ENCODE measurements around the gene MPPED1. TPM values are rescaled to one million over a fixed set of nuclear protein-coding genes. Genes with fewer than 3 reads are reported as not detected.

Gene MPPED1
- total and polyA plus RNA-seq, 4 donors: 14.3 to 23.3 (median 16.0) TPM

DNA sequence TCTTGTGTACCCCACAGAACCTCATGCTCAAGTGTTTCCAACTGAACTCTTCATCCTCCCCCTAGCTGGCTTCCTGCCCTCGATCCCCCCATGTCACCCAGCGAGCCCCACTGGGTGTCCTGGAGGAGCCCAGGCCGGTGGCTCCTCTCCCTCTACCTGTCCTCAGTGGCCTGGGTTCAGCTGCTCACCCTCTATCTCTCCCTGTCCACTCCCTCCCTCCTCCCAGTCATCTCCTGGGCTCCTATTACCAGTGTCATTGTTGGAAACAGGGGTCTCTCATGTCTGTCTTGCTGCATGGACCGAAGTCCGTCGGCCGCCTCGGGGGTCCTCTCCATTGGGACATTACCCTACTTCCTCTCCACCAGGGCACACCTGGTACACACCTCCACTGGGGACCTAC lies 12.9 kb upstream of the MPPED1 start:
- peaks cover 1% of the 10 kb centered on the region for H3K9me3 ChIP-seq (ENCODE audit: control insufficient read depth, insufficient read depth, low read length)
- H3K27ac ChIP-seq (ENCODE audit: low read depth, low read length): no peak overlapping the region
- no peaks in the 10 kb centered on the region for H3K36me3 ChIP-seq (ENCODE audit: control insufficient read depth, insufficient read depth, low read length)
- peaks cover 6% of the 10 kb centered on the region for H3K4me1 ChIP-seq (ENCODE audit: control insufficient read depth, insufficient read depth, low read length)
- 91% methylated on average over 8 of the region's 8 CpGs for WGBS (ENCODE audit: insufficient coverage)
- DNase-seq (ENCODE audit: low read depth in 4 of 6, low spot score in 6 of 6): no peak
- no peaks in the 10 kb centered on the region for H3K27me3 ChIP-seq (ENCODE audit: control insufficient read depth, insufficient read depth, low read length)
- H3K4me3 ChIP-seq (ENCODE audit: low read depth, low read length): no peak overlapping the region

DNA sequence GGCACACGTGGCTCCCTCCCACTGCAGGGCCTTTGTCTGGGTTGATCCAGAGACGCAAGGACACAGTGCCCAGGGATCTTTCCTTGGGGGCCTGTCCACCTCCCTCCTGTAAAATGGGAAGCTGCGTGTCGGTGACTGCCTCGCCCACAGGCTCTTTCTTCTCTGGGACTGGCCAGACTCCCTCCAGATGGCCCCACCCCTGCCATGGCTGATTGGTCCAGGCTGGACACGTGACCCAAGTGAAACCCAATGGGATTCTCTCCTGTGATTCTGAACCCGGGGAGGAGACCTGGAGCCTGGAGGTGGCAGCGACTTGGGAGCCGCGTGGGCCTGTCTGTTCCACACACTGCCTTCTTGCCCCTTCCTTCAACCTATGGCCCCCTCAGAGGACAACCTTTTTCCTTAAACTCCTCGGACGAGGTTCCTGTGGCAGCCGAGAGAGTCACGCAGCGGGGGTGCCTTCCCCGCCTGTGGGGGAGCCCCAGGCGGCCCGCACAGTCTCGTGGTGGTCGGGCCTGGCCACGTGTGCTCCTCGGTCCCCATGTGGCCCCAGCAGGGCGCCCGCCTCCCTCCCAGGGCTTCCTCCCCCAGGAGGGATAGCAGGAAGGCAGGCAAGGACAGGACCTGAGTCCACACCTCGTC lies 12.4 kb upstream of the MPPED1 start:
- H3K36me3 ChIP-seq (ENCODE audit: control insufficient read depth, insufficient read depth, low read length): no peaks in the 10 kb centered on the region
- no peak overlapping the region for H3K27ac ChIP-seq (ENCODE audit: low read depth, low read length)
- peaks cover 6% of the 10 kb centered on the region for H3K4me1 ChIP-seq (ENCODE audit: control insufficient read depth, insufficient read depth, low read length)
- H3K4me3 ChIP-seq (ENCODE audit: low read depth, low read length): no peak overlapping the region
- no peaks in the 10 kb centered on the region for H3K9me3 ChIP-seq (ENCODE audit: control insufficient read depth, insufficient read depth, low read length)
- WGBS (ENCODE audit: insufficient coverage): 87% methylated on average over 25 of the region's 25 CpGs
- DNase-seq (ENCODE audit: low read depth in 4 of 6, low spot score in 6 of 6): no peak
- no peaks in the 10 kb centered on the region for H3K27me3 ChIP-seq (ENCODE audit: control insufficient read depth, insufficient read depth, low read length)

DNA sequence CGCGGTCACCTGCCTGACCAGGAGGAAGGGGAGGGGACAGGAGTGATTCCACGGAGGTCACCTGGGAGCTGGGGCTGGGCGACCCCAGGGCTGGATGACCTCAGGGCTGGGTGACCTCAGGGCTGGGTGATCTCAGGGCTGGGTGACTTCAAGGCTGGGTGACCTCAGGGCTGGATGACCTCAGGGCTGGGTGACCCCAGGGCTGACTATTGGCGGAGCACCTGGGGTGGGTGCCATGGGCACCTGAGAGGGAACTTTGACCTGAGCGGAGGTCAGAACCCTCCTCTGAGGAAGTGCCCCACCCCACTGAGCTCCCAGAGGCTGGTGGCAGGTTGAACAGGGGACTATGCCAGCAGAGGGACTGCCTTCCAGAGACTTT lies 11.8 kb upstream of the MPPED1 start:
- H3K36me3 ChIP-seq (ENCODE audit: control insufficient read depth, insufficient read depth, low read length): peaks cover under 1% of the 10 kb centered on the region
- peaks cover 6% of the 10 kb centered on the region for H3K4me1 ChIP-seq (ENCODE audit: control insufficient read depth, insufficient read depth, low read length)
- no peaks in the 10 kb centered on the region for H3K27me3 ChIP-seq (ENCODE audit: control insufficient read depth, insufficient read depth, low read length)
- H3K4me3 ChIP-seq (ENCODE audit: low read depth, low read length): no peak overlapping the region
- 95% methylated on average over 6 of the region's 6 CpGs for WGBS (ENCODE audit: insufficient coverage)
- H3K9me3 ChIP-seq (ENCODE audit: control insufficient read depth, insufficient read depth, low read length): no peaks in the 10 kb centered on the region
- no peak overlapping the region for H3K27ac ChIP-seq (ENCODE audit: low read depth, low read length)
- no peak for DNase-seq (ENCODE audit: low read depth in 4 of 6, low spot score in 6 of 6)

DNA sequence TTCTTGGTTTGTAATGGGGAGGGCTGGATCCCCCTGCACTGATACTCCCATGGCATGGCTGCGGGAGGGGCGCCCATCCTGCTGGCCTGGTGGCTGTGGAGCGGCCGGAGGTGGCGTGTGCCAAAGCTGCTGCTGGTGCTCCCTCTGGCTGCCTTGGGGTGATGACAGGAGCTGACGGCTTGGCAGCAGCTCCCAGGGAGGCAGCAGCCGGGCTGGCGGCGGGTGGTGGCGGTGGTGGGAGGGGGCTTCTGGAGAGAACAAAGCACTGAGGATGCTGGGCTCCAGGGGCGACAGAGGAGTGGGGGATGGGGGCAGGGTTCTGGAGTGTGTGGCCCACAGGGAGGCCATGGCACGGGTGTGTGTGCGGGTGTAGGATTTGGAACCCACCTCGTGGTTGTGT lies 11.4 kb upstream of the MPPED1 start:
- DNase-seq (ENCODE audit: low read depth in 4 of 6, low spot score in 6 of 6): peak in 2 of 6 donors; percentile 41 to 90
- H3K27ac ChIP-seq (ENCODE audit: low read depth, low read length): no peak overlapping the region
- H3K4me3 ChIP-seq (ENCODE audit: low read depth, low read length): no peak overlapping the region
- WGBS (ENCODE audit: insufficient coverage): 35% methylated on average over 11 of the region's 14 CpGs
- H3K27me3 ChIP-seq (ENCODE audit: control insufficient read depth, insufficient read depth, low read length): no peaks in the 10 kb centered on the region
- H3K36me3 ChIP-seq (ENCODE audit: control insufficient read depth, insufficient read depth, low read length): peaks cover 2% of the 10 kb centered on the region
- peaks cover 6% of the 10 kb centered on the region for H3K4me1 ChIP-seq (ENCODE audit: control insufficient read depth, insufficient read depth, low read length)
- H3K9me3 ChIP-seq (ENCODE audit: control insufficient read depth, insufficient read depth, low read length): no peaks in the 10 kb centered on the region

DNA sequence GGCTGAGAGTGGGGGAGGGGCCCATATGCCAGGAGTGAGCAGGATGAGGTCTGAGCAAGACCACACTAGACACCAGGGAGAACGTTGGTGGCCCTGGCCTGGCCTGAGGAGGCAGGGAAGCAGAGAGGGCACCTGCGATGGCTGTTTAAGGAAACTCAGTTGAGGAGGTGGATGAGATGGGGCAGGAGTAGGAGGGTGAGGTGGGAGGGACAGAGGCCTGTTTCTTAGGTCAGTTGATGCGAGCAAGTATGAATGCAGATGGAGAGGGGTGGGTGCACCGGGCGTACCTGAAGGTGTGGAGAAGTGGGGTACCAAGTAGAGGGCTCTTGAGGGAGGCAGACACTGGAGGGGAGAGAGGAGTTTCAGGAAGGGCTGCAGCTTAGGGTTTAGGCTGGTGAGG lies 10.6 kb upstream of the MPPED1 start:
- Histone ChIP-seq H3K4me1 (ENCODE audit: control insufficient read depth, insufficient read depth, low read length) (peaks cover 6% of the 10 kb centered on the region), H3K27me3 (ENCODE audit: control insufficient read depth, insufficient read depth, low read length) (no peaks in the 10 kb centered on the region), H3K4me3 (ENCODE audit: low read depth, low read length) (no peak overlapping the region), H3K27ac (ENCODE audit: low read depth, low read length) (no peak overlapping the region), H3K36me3 (ENCODE audit: control insufficient read depth, insufficient read depth, low read length) (peaks cover 2% of the 10 kb centered on the region), H3K9me3 (ENCODE audit: control insufficient read depth, insufficient read depth, low read length) (no peaks in the 10 kb centered on the region)
- 86% methylated on average over 5 of the region's 5 CpGs for WGBS (ENCODE audit: insufficient coverage)
- DNase-seq (ENCODE audit: low read depth in 4 of 6, low spot score in 6 of 6): no peak

DNA sequence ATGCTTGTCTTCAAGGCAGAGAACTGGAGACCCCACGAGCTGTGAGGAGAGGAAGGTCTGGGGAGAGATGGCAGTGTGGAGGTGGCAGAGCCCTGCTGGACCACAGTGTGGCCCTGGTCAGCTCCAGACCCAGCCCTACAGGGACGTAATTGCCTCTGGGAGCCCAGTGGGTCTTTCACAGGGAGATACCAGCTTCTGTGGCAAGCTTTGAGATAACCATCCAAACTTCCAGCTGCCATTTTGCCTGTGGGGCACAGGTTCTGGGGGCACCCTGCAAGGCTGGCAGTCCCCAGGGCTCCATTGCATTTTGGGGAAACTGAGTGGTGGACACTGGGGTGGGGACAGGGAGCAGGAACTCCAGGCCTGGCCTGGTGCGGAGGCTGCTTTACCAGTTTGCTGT lies 10.2 kb upstream of the MPPED1 start:
- 93% methylated on average over 3 of the region's 3 CpGs for WGBS (ENCODE audit: insufficient coverage)
- DNase-seq (ENCODE audit: low read depth in 4 of 6, low spot score in 6 of 6): no peak
- Histone ChIP-seq H3K4me1 (ENCODE audit: control insufficient read depth, insufficient read depth, low read length) (peaks cover 6% of the 10 kb centered on the region), H3K27ac (ENCODE audit: low read depth, low read length) (no peak overlapping the region), H3K4me3 (ENCODE audit: low read depth, low read length) (no peak overlapping the region), H3K36me3 (ENCODE audit: control insufficient read depth, insufficient read depth, low read length) (peaks cover 2% of the 10 kb centered on the region), H3K9me3 (ENCODE audit: control insufficient read depth, insufficient read depth, low read length) (no peaks in the 10 kb centered on the region), H3K27me3 (ENCODE audit: control insufficient read depth, insufficient read depth, low read length) (no peaks in the 10 kb centered on the region)

DNA sequence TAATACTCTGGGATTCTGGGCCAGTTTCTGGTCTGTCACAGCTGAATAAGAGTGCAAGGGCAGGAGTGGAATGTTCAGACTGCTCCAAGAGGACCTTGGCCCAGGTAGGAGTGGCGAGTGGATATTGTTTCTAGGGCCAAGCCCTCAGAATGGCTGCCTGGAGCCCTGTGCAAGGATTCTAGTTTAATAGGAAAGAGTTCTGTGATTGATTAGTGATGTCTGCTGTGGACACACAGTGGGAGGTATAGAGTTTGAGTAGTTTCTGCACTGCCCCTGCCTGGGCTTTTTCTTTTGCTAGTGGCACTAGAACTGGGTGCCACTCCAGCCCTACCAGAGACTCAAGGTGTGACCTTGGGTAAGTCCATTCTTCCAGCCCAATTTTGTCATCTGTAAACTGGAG lies 9.7 kb upstream of the MPPED1 start:
- H3K27me3 ChIP-seq (ENCODE audit: control insufficient read depth, insufficient read depth, low read length): no peaks in the 10 kb centered on the region
- H3K36me3 ChIP-seq (ENCODE audit: control insufficient read depth, insufficient read depth, low read length): peaks cover 2% of the 10 kb centered on the region
- H3K4me1 ChIP-seq (ENCODE audit: control insufficient read depth, insufficient read depth, low read length): peaks cover 6% of the 10 kb centered on the region
- H3K27ac ChIP-seq (ENCODE audit: low read depth, low read length): no peak overlapping the region
- no peak for DNase-seq (ENCODE audit: low read depth in 4 of 6, low spot score in 6 of 6)
- H3K4me3 ChIP-seq (ENCODE audit: low read depth, low read length): no peak overlapping the region
- 100% methylated on average over 1 of the region's 1 CpG for WGBS (ENCODE audit: insufficient coverage)
- H3K9me3 ChIP-seq (ENCODE audit: control insufficient read depth, insufficient read depth, low read length): no peaks in the 10 kb centered on the region

DNA sequence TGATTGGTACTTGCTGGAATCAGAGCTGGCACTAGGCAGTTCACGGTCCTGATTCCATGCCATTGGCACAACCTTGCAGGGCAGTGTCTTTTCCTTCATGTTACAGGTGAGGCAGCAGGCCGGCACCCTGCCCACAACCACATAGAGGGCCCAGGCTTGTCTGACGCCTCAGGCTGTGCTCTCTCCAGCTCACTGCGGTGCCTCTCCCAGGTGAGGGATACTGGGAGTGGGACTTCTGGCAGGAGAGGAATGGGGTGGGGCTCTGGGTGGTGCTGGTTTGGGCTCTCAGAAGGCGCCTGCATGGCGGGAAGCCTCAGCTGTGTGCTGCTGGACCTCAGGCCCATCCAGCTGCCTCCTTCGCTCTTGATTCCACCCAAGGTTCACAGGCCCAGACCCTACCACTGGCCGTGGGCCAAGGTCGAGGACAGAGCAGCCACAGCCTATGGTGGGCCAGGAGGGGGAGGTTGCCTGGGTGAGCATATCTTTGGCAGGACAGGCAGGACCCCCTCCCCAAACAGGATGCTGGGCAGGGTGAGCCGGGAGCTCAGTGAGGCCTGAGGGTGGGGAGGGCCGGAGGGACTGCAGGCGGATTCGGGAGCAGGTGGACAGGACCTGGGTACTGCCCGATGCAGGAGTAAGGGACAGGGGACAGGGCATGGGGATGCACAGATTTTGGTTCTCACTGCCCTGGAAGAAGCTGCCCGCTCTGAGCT lies 7.0 kb upstream of the MPPED1 start:
- Histone ChIP-seq H3K9me3 (ENCODE audit: control insufficient read depth, insufficient read depth, low read length) (no peaks in the 10 kb centered on the region), H3K27me3 (ENCODE audit: control insufficient read depth, insufficient read depth, low read length) (no peaks in the 10 kb centered on the region), H3K4me1 (ENCODE audit: control insufficient read depth, insufficient read depth, low read length) (peaks cover 6% of the 10 kb centered on the region), H3K36me3 (ENCODE audit: control insufficient read depth, insufficient read depth, low read length) (peaks cover 2% of the 10 kb centered on the region), H3K27ac (ENCODE audit: low read depth, low read length) (no peak overlapping the region), H3K4me3 (ENCODE audit: low read depth, low read length) (no peak overlapping the region)
- DNase-seq (ENCODE audit: low read depth in 4 of 6, low spot score in 6 of 6): no peak
- WGBS (ENCODE audit: insufficient coverage): 88% methylated on average over 12 of the region's 15 CpGs

DNA sequence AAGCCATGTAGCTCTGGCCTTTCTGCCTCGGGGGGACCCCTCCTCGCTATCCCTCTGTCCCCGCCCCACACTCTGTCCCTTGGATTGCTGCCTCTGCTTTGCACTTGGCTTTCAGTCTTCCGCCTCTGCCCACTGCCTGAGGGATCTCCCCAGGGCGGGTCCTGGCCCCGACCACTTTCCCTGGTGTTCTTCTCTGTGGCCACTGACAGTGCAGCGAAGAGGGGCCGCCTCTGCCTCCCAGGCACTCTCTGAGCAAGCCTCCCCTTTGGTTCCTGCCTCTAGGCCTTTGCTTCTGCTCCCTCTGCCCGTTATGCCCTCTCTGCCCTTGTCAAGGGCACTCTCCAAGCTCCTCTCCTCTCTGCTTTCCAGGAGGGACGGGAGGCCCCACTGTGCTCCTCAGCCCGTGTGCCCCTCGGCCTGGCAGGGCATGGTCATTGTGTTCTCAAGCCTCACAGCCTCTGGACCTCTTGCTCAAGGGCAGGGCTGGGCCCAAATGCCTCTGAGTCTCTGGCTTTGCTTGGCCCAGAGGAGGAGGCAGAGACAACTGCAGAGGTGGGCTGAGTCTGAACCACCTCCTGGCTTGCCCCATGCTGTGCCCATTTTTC lies 5.5 kb upstream of the MPPED1 start:
- 84% methylated on average over 12 of the region's 12 CpGs for WGBS (ENCODE audit: insufficient coverage)

DNA sequence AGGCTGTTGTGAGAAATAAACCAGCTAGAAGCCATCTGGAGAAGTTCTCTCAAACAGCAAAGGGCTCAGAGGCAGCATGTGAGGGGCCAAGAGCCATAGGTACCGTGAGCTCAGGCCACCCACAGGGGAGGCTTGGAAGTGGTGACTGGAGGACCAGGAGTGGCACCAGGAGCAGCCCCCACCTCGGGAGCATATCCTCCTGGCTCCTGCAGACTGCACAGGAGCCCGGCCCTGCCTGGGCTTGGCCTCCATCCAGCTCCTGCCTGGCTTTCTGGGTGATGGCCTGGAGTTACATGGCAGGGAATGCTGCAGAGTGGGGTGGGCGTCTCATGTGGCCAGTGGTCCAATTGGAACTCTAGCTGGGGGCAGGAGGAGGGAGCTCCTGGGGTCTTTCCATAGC lies 4.2 kb upstream of the MPPED1 start:
- DNase-seq (ENCODE audit: low read depth in 4 of 6, low spot score in 6 of 6): no peak
- no peak overlapping the region for H3K4me3 ChIP-seq (ENCODE audit: low read depth, low read length)
- H3K27ac ChIP-seq (ENCODE audit: low read depth, low read length): no peak overlapping the region
- no peaks in the 10 kb centered on the region for H3K9me3 ChIP-seq (ENCODE audit: control insufficient read depth, insufficient read depth, low read length)
- peaks cover 3% of the 10 kb centered on the region for H3K27me3 ChIP-seq (ENCODE audit: control insufficient read depth, insufficient read depth, low read length)
- H3K36me3 ChIP-seq (ENCODE audit: control insufficient read depth, insufficient read depth, low read length): peaks cover 2% of the 10 kb centered on the region
- 78% methylated on average over 3 of the region's 4 CpGs for WGBS (ENCODE audit: insufficient coverage)
- H3K4me1 ChIP-seq (ENCODE audit: control insufficient read depth, insufficient read depth, low read length): peaks cover 4% of the 10 kb centered on the region

More for the DNA sequence above, 5.5 kb upstream of the MPPED1 start:
- no peaks in the 10 kb centered on the region for H3K4me1 ChIP-seq (ENCODE audit: control insufficient read depth, insufficient read depth, low read length)
- H3K27ac ChIP-seq (ENCODE audit: low read depth, low read length): no peak overlapping the region
- H3K36me3 ChIP-seq (ENCODE audit: control insufficient read depth, insufficient read depth, low read length): peaks cover 2% of the 10 kb centered on the region
- DNase-seq (ENCODE audit: low read depth in 4 of 6, low spot score in 6 of 6): no peak
- H3K27me3 ChIP-seq (ENCODE audit: control insufficient read depth, insufficient read depth, low read length): no peaks in the 10 kb centered on the region
- no peaks in the 10 kb centered on the region for H3K9me3 ChIP-seq (ENCODE audit: control insufficient read depth, insufficient read depth, low read length)
- no peak overlapping the region for H3K4me3 ChIP-seq (ENCODE audit: low read depth, low read length)

Data from spinal cord (tissue), 10 donors.